Measurements from ENCODE around the gene ANXA7.

ANXA7 gene

GRCh38 chr10:73413528-73414229, at the start of gene ANXA7:
TSS of gene ANXA7 (minus strand) at chr10:73414058. CDS start at chr10:73400856, 13,202 bp downstream.
- intact Hi-C loops (cut with DNase I; ENCODE audit: low total_unique reads) = loop anchor here (10.0 kb wide), 1 partner anchor 159 kb away; the partner anchor contains the start of gene MRPS16
- H3K27me3 ChIP-seq = no peaks in the 10 kb centered on the region
- TF ChIP-seq CTCF (IDR thresholded peaks at IDR 0.05) = peak in 1 of 2 experiments; percentile 44
- H3K4me3 ChIP-seq = peak within 1 kb of the TSS; percentile 88 to 90
- H3K9me3 ChIP-seq = no peaks in the 10 kb centered on the region
- peak within 1 kb of the TSS; percentile 97 to 98 for H3K27ac ChIP-seq
- DNase-seq = peak; percentile 90 to 96
- peaks cover 0 to 34% (median 17%) of the 10 kb centered on the region in 4 donors for H3K4me1 ChIP-seq
- H3K36me3 ChIP-seq = no peaks in the 10 kb centered on the region

- intact Hi-C loops (cut with DNase I; ENCODE audit: low total_unique reads) = no loop called here
- Histone ChIP-seq H3K9me3 (no peaks in the 10 kb centered on the region), H3K27ac (no peak overlapping the region), H3K4me3 (no peak overlapping the region), H3K4me1 (no peaks in the 10 kb centered on the region), H3K27me3 (no peaks in the 10 kb centered on the region), H3K36me3 (peaks cover 11 to 67% (median 24%) of the 10 kb centered on the region in 3 donors)
- DNase-seq = no peak
- no peak for TF ChIP-seq CTCF (IDR thresholded peaks at IDR 0.05)
These were observed 47.0 kb upstream of the ANXA7 start for GRCh38 chr10:73460897-73461296.

- H3K27me3 ChIP-seq = no peaks in the 10 kb centered on the region
- no peaks in the 10 kb centered on the region for H3K4me1 ChIP-seq
- TF ChIP-seq CTCF (IDR thresholded peaks at IDR 0.05) = no peak
- no peak overlapping the region for H3K27ac ChIP-seq
- intact Hi-C loops (cut with DNase I; ENCODE audit: low total_unique reads) = no loop called here
- no peaks in the 10 kb centered on the region for H3K9me3 ChIP-seq
- peaks cover 5 to 56% (median 14%) of the 10 kb centered on the region in 3 donors for H3K36me3 ChIP-seq
- no peak for DNase-seq
- no peak overlapping the region for H3K4me3 ChIP-seq
These were observed 45.9 kb upstream of the ANXA7 start for GRCh38 chr10:73459683-73460314.

GRCh38 chr10:73456187-73456890, 42.5 kb upstream of the ANXA7 start:
- Histone ChIP-seq H3K36me3 (peaks cover 19 to 53% (median 27%) of the 10 kb centered on the region in 3 donors), H3K27me3 (no peaks in the 10 kb centered on the region), H3K4me1 (no peaks in the 10 kb centered on the region), H3K27ac (no peak overlapping the region), H3K4me3 (no peak overlapping the region), H3K9me3 (no peaks in the 10 kb centered on the region)
- intact Hi-C loops (cut with DNase I; ENCODE audit: low total_unique reads) = no loop called here
- TF ChIP-seq CTCF (IDR thresholded peaks at IDR 0.05) = no peak
- DNase-seq = no peak

- Histone ChIP-seq H3K27ac (no peak overlapping the region), H3K4me3 (no peak overlapping the region), H3K4me1 (no peaks in the 10 kb centered on the region), H3K9me3 (no peaks in the 10 kb centered on the region), H3K27me3 (no peaks in the 10 kb centered on the region), H3K36me3 (peaks cover 36 to 45% (median 41%) of the 10 kb centered on the region in 3 donors)
- no peak for DNase-seq
- intact Hi-C loops (cut with DNase I; ENCODE audit: low total_unique reads) = no loop called here
- TF ChIP-seq CTCF (IDR thresholded peaks at IDR 0.05) = no peak
These were observed 35.3 kb upstream of the ANXA7 start for GRCh38 chr10:73449113-73449512.
